CD4-positive, CD25-positive, alpha-beta regulatory T cell (primary cell): ENCODE data around the gene PDE4D. TPM values are rescaled to one million over a fixed set of nuclear protein-coding genes. Genes with fewer than 3 reads are reported as not detected.
"Not testable (repeated sequence)": the region's sequence is repeated elsewhere in the genome, so short reads cannot be mapped to it uniquely, and the experiment has no call there.

Experiments
- ATAC-seq, 2 donors: fragments of 150-1000 bp; cut with Tn5 transposase; one replicate each; pipeline ENCODE4 v1.10.0; 2021; ENCODE audit warnings: low read depth in 2 of 2, moderate number of reproducible peaks in 2 of 2, moderate library complexity in 1 of 2
- DNase-seq, 3 donors: peaks; one replicate each; pipeline versions ENCODE4 v3.0.0 to v3.0.0-alpha.2; 2012 to 2022; ENCODE audit warnings: mixed read lengths in 1 of 3
- H3K27ac ChIP-seq: one replicate; pipeline ENCODE4 v1.7.0; 2013; ENCODE audit warnings: mild to moderate bottlenecking, low read length; ENCODE audit not compliant: insufficient read depth, poor library complexity, severe bottlenecking
- H3K27me3 ChIP-seq: one replicate; pipeline ENCODE4 v1.7.0; 2013; ENCODE audit warnings: low read length; ENCODE audit not compliant: control insufficient read depth, insufficient read depth
- H3K36me3 ChIP-seq: one replicate; pipeline ENCODE4 v1.7.0; 2013; ENCODE audit warnings: mild to moderate bottlenecking, low read length, moderate library complexity; ENCODE audit not compliant: control insufficient read depth, insufficient read depth
- H3K4me1 ChIP-seq: 2 replicates; pipeline ENCODE4 v1.7.0; 2013; ENCODE audit warnings: mild to moderate bottlenecking, low read length; ENCODE audit not compliant: insufficient read depth, control insufficient read depth, poor library complexity, severe bottlenecking
- H3K4me3 ChIP-seq: one replicate; pipeline ENCODE4 v1.7.0; 2013; ENCODE audit warnings: low read depth, mild to moderate bottlenecking, low read length, moderate library complexity
- H3K9me3 ChIP-seq, 2 experiments: 1 replicate in 1 of 2; 2 replicates in 1 of 2; pipeline ENCODE4 v1.7.0; 2013; ENCODE audit warnings: low read length in 2 of 2, mild to moderate bottlenecking in 1 of 2, moderate library complexity in 1 of 2; ENCODE audit not compliant: control insufficient read depth in 2 of 2
- H3K27ac Mint-ChIP-seq, 3 donors: one replicate each; pipeline ENCODE4 v1.8.0; 2020 to 2022; ENCODE audit warnings: mild to moderate bottlenecking in 3 of 3, mixed read lengths in 3 of 3, moderate library complexity in 2 of 3
- H3K27me3 Mint-ChIP-seq: one replicate; pipeline ENCODE4 v1.8.0; 2022; ENCODE audit warnings: mild to moderate bottlenecking, mixed read lengths
- H3K36me3 Mint-ChIP-seq: one replicate; pipeline ENCODE4 v1.8.0; 2020; ENCODE audit warnings: mixed read lengths
- H3K4me1 Mint-ChIP-seq, 4 donors: one replicate each; pipeline ENCODE4 v1.8.0; 2020 to 2022; ENCODE audit warnings: mixed read lengths in 4 of 4, mild to moderate bottlenecking in 1 of 4
- H3K4me3 Mint-ChIP-seq, 4 donors: one replicate each; pipeline ENCODE4 v1.8.0; 2020 to 2022; ENCODE audit warnings: mild to moderate bottlenecking in 4 of 4, mixed read lengths in 4 of 4, moderate library complexity in 3 of 4
- H3K9me3 Mint-ChIP-seq, 7 donors: one replicate each; pipeline ENCODE4 v1.8.0; 2020 to 2022; ENCODE audit warnings: mixed read lengths in 7 of 7, mild to moderate bottlenecking in 3 of 7, moderate library complexity in 2 of 7
- polyA plus RNA-seq, 4 donors: library from polyadenylated mRNA; unstranded; fragments of 300-500 nt; fragmentation: Illumina TruSeq; gene quantifications; one replicate each; pipeline ENCODE4 v1.2.3, GENCODE V29; 2021
- total RNA-seq: library from RNA; stranded (reverse); gene quantifications from one replicate; pipeline ENCODE4 v1.2.3, GENCODE V29; 2022

Gene PDE4D
- total and polyA plus RNA-seq, 5 donors from 2014 or later, result 2.1 to 39.9 (median 4.8) TPM

GRCh38 chr5:59420596-59420995 is 472.9 kb downstream of the PDE4D start:
- H3K27ac Mint-ChIP-seq, result no peak overlapping the region
- Histone ChIP-seq H3K27ac (no peak overlapping the region), H3K4me1 (no peaks in the 10 kb centered on the region), H3K36me3 (no peaks in the 10 kb centered on the region), H3K4me3 (no peak overlapping the region), H3K27me3 (no peaks in the 10 kb centered on the region), H3K9me3 (no peaks in the 10 kb centered on the region)
- no peaks in the 10 kb centered on the region for H3K36me3 Mint-ChIP-seq
- H3K27me3 Mint-ChIP-seq, result no peaks in the 10 kb centered on the region
- no peak overlapping the region for H3K4me3 Mint-ChIP-seq
- H3K4me1 Mint-ChIP-seq, result no peaks in the 10 kb centered on the region
- peaks cover 0 to 2% (median 0%) of the 10 kb centered on the region in 7 donors for H3K9me3 Mint-ChIP-seq
- ATAC-seq (no peak), DNase-seq (no peak)

- no peak overlapping the region for H3K4me3 ChIP-seq
- no peaks in the 10 kb centered on the region for H3K4me1 Mint-ChIP-seq
- ATAC-seq, result no peak
Measured at GRCh38 chr5:59418808-59419207, 474.7 kb downstream of the PDE4D start.

GRCh38 chr5:59416451-59416850 is 477.1 kb downstream of the PDE4D start:
- Histone ChIP-seq H3K27me3 (no peaks in the 10 kb centered on the region), H3K27ac (no peak overlapping the region), H3K4me1 (no peaks in the 10 kb centered on the region), H3K9me3 (no peaks in the 10 kb centered on the region), H3K36me3 (no peaks in the 10 kb centered on the region), H3K4me3 (no peak overlapping the region)
- ATAC-seq (no peak), DNase-seq (no peak)
- H3K4me1 Mint-ChIP-seq, result no peaks in the 10 kb centered on the region
- H3K36me3 Mint-ChIP-seq, result no peaks in the 10 kb centered on the region
- peaks cover 0 to 5% (median 0%) of the 10 kb centered on the region in 7 donors for H3K9me3 Mint-ChIP-seq
- H3K27me3 Mint-ChIP-seq, result peaks cover 4% of the 10 kb centered on the region
- no peak overlapping the region for H3K4me3 Mint-ChIP-seq
- H3K27ac Mint-ChIP-seq, result no peak overlapping the region

More at GRCh38 chr5:59418808-59419207, 474.7 kb downstream of the PDE4D start:
- H3K36me3 ChIP-seq, result no peaks in the 10 kb centered on the region
- H3K27ac Mint-ChIP-seq, result no peak overlapping the region
- no peak overlapping the region for H3K27ac ChIP-seq
- H3K36me3 Mint-ChIP-seq, result no peaks in the 10 kb centered on the region
- H3K27me3 ChIP-seq, result no peaks in the 10 kb centered on the region
- no peaks in the 10 kb centered on the region for H3K27me3 Mint-ChIP-seq
- no peak overlapping the region for H3K4me3 Mint-ChIP-seq
- no peaks in the 10 kb centered on the region for H3K4me1 ChIP-seq
- peaks cover 0 to 4% (median 0%) of the 10 kb centered on the region in 7 donors for H3K9me3 Mint-ChIP-seq
- no peaks in the 10 kb centered on the region for H3K9me3 ChIP-seq
- DNase-seq, result no peak

- peaks cover 4% of the 10 kb centered on the region for H3K27me3 Mint-ChIP-seq
- Histone ChIP-seq H3K27me3 (no peaks in the 10 kb centered on the region), H3K36me3 (no peaks in the 10 kb centered on the region), H3K4me3 (no peak overlapping the region), H3K4me1 (no peaks in the 10 kb centered on the region), H3K27ac (no peak overlapping the region), H3K9me3 (no peaks in the 10 kb centered on the region)
- peaks cover 0 to 5% (median 0%) of the 10 kb centered on the region in 7 donors for H3K9me3 Mint-ChIP-seq
- H3K27ac Mint-ChIP-seq, result no peak overlapping the region
- DNase-seq, result no peak
- ATAC-seq, result no peak
- H3K4me3 Mint-ChIP-seq, result no peak overlapping the region
- no peaks in the 10 kb centered on the region for H3K4me1 Mint-ChIP-seq
- H3K36me3 Mint-ChIP-seq, result no peaks in the 10 kb centered on the region
Measured at GRCh38 chr5:59416026-59416425, 477.5 kb downstream of the PDE4D start.

GRCh38 chr5:59412428-59412827 is 481.1 kb downstream of the PDE4D start:
- Histone ChIP-seq H3K27me3 (no peaks in the 10 kb centered on the region), H3K4me3 (no peak overlapping the region), H3K36me3 (no peaks in the 10 kb centered on the region), H3K27ac (no peak overlapping the region), H3K9me3 (peaks cover 0 to 3% of the 10 kb centered on the region in 2 experiments), H3K4me1 (no peaks in the 10 kb centered on the region)
- Mint-ChIP-seq H3K4me1 (no peaks in the 10 kb centered on the region), H3K27ac (no peak overlapping the region), H3K36me3 (no peaks in the 10 kb centered on the region), H3K4me3 (no peak overlapping the region), H3K27me3 (peaks cover 4% of the 10 kb centered on the region), H3K9me3 (peaks cover 0 to 12% (median 2%) of the 10 kb centered on the region in 7 donors)
- DNase-seq (no peak), ATAC-seq (no peak)

GRCh38 chr5:59408997-59409396 is 484.5 kb downstream of the PDE4D start:
- not testable (repeated sequence) for H3K4me1 Mint-ChIP-seq, H3K4me3 Mint-ChIP-seq

GRCh38 chr5:59407967-59408366 is 485.6 kb downstream of the PDE4D start:
- H3K4me3 ChIP-seq, result no peak overlapping the region
- H3K27me3 ChIP-seq, result no peaks in the 10 kb centered on the region
- H3K4me1 ChIP-seq, result no peaks in the 10 kb centered on the region
- H3K9me3 ChIP-seq, result peaks cover 0 to 3% of the 10 kb centered on the region in 2 experiments
- DNase-seq, result no peak
- no peaks in the 10 kb centered on the region for H3K36me3 Mint-ChIP-seq
- H3K27ac Mint-ChIP-seq, result no peak overlapping the region
- no peaks in the 10 kb centered on the region for H3K4me1 Mint-ChIP-seq
- no peak for ATAC-seq
- H3K27ac ChIP-seq, result no peak overlapping the region
- H3K36me3 ChIP-seq, result no peaks in the 10 kb centered on the region
- peaks cover 4% of the 10 kb centered on the region for H3K27me3 Mint-ChIP-seq
- peak overlapping the region in 1 of 4 donors; percentile 18 for H3K4me3 Mint-ChIP-seq
- H3K9me3 Mint-ChIP-seq, result peaks cover 3 to 23% (median 5%) of the 10 kb centered on the region in 7 donors

More at GRCh38 chr5:59408997-59409396, 484.5 kb downstream of the PDE4D start:
- H3K36me3 ChIP-seq, H3K4me1 ChIP-seq, H3K27ac Mint-ChIP-seq, H3K27me3 Mint-ChIP-seq, DNase-seq, ATAC-seq, H3K27ac ChIP-seq, H3K27me3 ChIP-seq, H3K9me3 ChIP-seq, H3K36me3 Mint-ChIP-seq, H3K4me3 ChIP-seq: not testable (repeated sequence)
- peaks cover 2 to 26% (median 3%) of the 10 kb centered on the region in 7 donors for H3K9me3 Mint-ChIP-seq

- Mint-ChIP-seq H3K4me1 (no peaks in the 10 kb centered on the region), H3K27me3 (no peaks in the 10 kb centered on the region), H3K36me3 (no peaks in the 10 kb centered on the region), H3K27ac (no peak overlapping the region), H3K9me3 (peaks cover 0 to 10% (median 5%) of the 10 kb centered on the region in 7 donors), H3K4me3 (no peak overlapping the region)
- no peaks in the 10 kb centered on the region for H3K4me1 ChIP-seq
- H3K27ac ChIP-seq, result no peak overlapping the region
- H3K27me3 ChIP-seq, result no peaks in the 10 kb centered on the region
- H3K9me3 ChIP-seq, result no peaks in the 10 kb centered on the region
- H3K36me3 ChIP-seq, result no peaks in the 10 kb centered on the region
- DNase-seq (no peak), ATAC-seq (no peak)
- H3K4me3 ChIP-seq, result no peak overlapping the region
Measured at GRCh38 chr5:59401637-59402036, 491.9 kb downstream of the PDE4D start.
